Liver (tissue), 3 donors: Measurements from ENCODE around the gene NEK10.
"Not testable (repeated sequence)": the region's sequence is repeated elsewhere in the genome, so short reads cannot be mapped to it uniquely, and the experiment has no call there.

Experiments used
- ATF3 ChIP-seq: IDR thresholded peaks from 2 replicates; pipeline ENCODE4 v1.6.1; 2016; ENCODE audit warnings: antibody characterized with exemption
- HNF4A ChIP-seq, 2 donors: conservative IDR thresholded peaks; 2 replicates each; pipeline ENCODE4 v1.6.1; 2016; ENCODE audit warnings: antibody characterized with exemption in 2 of 2, mild to moderate bottlenecking in 2 of 2
- NR2F2 ChIP-seq: IDR thresholded peaks from 2 replicates; pipeline ENCODE4 v1.6.1; 2016; ENCODE audit warnings: antibody characterized with exemption
- RAD21 ChIP-seq, 2 donors: IDR thresholded peaks; 2 replicates each; pipeline ENCODE4 v1.6.1; 2016; ENCODE audit warnings: antibody characterized with exemption in 2 of 2, mild to moderate bottlenecking in 2 of 2
- TAF1 ChIP-seq: conservative IDR thresholded peaks from 2 replicates; pipeline ENCODE4 v1.6.1; 2016; ENCODE audit warnings: antibody characterized with exemption, mild to moderate bottlenecking
- TF ChIP-seq, protein P1 (sequence below): fragments of 150-350 bp; IDR thresholded peaks from 2 replicates; pipeline ENCODE4 v1.5.1; 2017; ENCODE audit warnings: improper control_type of control experiment, low read depth, low read length; ENCODE audit not compliant: missing input control
- TF ChIP-seq, protein P2 (sequence below): IDR thresholded peaks from 2 replicates; pipeline ENCODE4 v1.6.1; 2016; ENCODE audit warnings: antibody characterized with exemption
- donor health status: healthy.
- donor health status: healthy.

DNA sequence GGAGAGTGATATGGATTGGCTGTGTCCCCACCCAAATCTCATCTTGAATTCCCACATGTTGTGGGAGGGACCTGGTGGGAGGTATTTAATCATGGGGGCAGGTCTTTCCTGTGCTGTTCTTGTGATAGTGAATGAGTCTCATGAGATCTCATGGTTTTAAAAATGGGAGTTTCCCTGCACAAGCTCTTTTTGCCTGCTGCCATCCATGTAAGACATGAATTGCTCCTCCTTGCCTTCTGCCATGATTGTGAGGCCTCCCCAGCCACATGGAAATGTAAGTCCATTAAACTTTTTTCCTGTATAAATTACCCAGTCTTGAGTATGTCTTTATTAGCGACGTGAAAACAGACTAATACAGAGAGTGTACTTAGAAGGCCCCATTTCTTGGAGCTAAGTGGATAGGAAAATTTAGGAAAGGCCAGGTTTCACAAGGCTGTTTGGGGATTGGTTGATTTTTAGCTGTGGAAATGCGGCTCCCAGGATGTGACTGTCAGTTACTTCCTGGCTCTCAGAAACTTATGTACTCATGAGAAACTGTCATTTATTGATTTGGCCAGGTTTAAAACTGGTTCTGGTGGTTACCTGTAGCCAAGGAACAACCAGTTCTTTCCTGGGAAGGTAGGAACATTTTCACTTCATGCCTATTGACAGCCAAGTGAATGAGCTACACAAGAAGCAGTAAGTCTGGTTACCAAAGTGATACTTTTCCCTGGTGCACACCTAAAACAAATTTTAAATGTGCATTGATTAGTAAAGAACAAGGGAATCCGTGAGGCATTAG, 40.0 kb downstream of the NEK10 start:
- TF ChIP-seq, protein P1, sequence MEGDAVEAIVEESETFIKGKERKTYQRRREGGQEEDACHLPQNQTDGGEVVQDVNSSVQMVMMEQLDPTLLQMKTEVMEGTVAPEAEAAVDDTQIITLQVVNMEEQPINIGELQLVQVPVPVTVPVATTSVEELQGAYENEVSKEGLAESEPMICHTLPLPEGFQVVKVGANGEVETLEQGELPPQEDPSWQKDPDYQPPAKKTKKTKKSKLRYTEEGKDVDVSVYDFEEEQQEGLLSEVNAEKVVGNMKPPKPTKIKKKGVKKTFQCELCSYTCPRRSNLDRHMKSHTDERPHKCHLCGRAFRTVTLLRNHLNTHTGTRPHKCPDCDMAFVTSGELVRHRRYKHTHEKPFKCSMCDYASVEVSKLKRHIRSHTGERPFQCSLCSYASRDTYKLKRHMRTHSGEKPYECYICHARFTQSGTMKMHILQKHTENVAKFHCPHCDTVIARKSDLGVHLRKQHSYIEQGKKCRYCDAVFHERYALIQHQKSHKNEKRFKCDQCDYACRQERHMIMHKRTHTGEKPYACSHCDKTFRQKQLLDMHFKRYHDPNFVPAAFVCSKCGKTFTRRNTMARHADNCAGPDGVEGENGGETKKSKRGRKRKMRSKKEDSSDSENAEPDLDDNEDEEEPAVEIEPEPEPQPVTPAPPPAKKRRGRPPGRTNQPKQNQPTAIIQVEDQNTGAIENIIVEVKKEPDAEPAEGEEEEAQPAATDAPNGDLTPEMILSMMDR = not testable (repeated sequence)
- not testable (repeated sequence) for TF ChIP-seq RAD21 (IDR thresholded peaks at IDR 0.05); TAF1; ATF3; HNF4A (conservative IDR thresholded peaks at IDR 0.05); NR2F2
- TF ChIP-seq, protein P2, sequence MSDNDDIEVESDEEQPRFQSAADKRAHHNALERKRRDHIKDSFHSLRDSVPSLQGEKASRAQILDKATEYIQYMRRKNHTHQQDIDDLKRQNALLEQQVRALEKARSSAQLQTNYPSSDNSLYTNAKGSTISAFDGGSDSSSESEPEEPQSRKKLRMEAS = not testable (repeated sequence)
